Fibroblast of lung (primary cell): ENCODE measurements around the gene PNMA8C. TPM values are rescaled to one million over a fixed set of nuclear protein-coding genes. Genes with fewer than 3 reads are reported as not detected.
"Not testable (repeated sequence)": the region's sequence is repeated elsewhere in the genome, so short reads cannot be mapped to it uniquely, and the experiment has no call there.

Source experiments
- DNase-seq, 2 donors: peaks; one replicate each; pipeline versions ENCODE4 v3.0.0 to v3.0.0-alpha.2; 2010; ENCODE audit warnings: low read depth in 2 of 2
- H2AFZ ChIP-seq: 2 replicates; pipeline ENCODE4 v1.5.1; 2012; ENCODE audit warnings: low read length, control low read depth, inconsistent platforms
- H3K27ac ChIP-seq: 2 replicates; pipeline ENCODE4 v1.5.1; 2011; ENCODE audit warnings: low read length, control low read depth; ENCODE audit not compliant: insufficient read depth
- H3K27me3 ChIP-seq: 2 replicates; pipeline ENCODE4 v1.5.1; 2011; ENCODE audit warnings: mild to moderate bottlenecking, low read length; ENCODE audit not compliant: control insufficient read depth, insufficient read depth
- H3K36me3 ChIP-seq: 2 replicates; pipeline ENCODE4 v1.5.1; 2011; ENCODE audit warnings: low read length; ENCODE audit not compliant: control insufficient read depth, insufficient read depth
- H3K4me1 ChIP-seq: 2 replicates; pipeline ENCODE4 v1.5.1; 2011; ENCODE audit warnings: low read length; ENCODE audit not compliant: control insufficient read depth, insufficient read depth; ENCODE audit errors: extremely low read depth
- H3K4me2 ChIP-seq: 2 replicates; pipeline ENCODE4 v1.5.1; 2011; ENCODE audit warnings: low read length, control low read depth; ENCODE audit not compliant: insufficient read depth; ENCODE audit errors: extremely low read depth
- H3K4me3 ChIP-seq, 4 experiments: fragments of 200-600 bp in 1 of 4; sonication (generic) in 1 of 4; replicated peaks in 1 of 4; 2 replicates each; pipeline ENCODE4 v1.5.1; 2011 to 2016; ENCODE audit warnings: low read length in 4 of 4, low read depth in 3 of 4, mild to moderate bottlenecking in 3 of 4, control low read depth in 2 of 4, inconsistent platforms in 1 of 4, mixed read lengths in 1 of 4; ENCODE audit not compliant: insufficient read depth in 1 of 4; ENCODE audit errors: control extremely low read depth in 1 of 4
- H3K79me2 ChIP-seq: 2 replicates; pipeline ENCODE4 v1.5.1; 2012; ENCODE audit warnings: mild to moderate bottlenecking, low read length, inconsistent platforms; ENCODE audit not compliant: control insufficient read depth, insufficient read depth
- H3K9ac ChIP-seq: 2 replicates; pipeline ENCODE4 v1.5.1; 2011; ENCODE audit warnings: mild to moderate bottlenecking, low read length, control low read depth; ENCODE audit not compliant: insufficient read depth
- H3K9me3 ChIP-seq: 2 replicates; pipeline ENCODE4 v1.5.1; 2012; ENCODE audit warnings: low read depth, low read length; ENCODE audit not compliant: control insufficient read depth, insufficient read depth
- H4K20me1 ChIP-seq: 2 replicates; pipeline ENCODE4 v1.5.1; 2011; ENCODE audit warnings: low read length; ENCODE audit not compliant: control insufficient read depth, insufficient read depth; ENCODE audit errors: extremely low read depth
- CTCF ChIP-seq, 2 donors: IDR thresholded peaks in 1 of 2; conservative IDR thresholded peaks in 1 of 2; 1 replicate in 1 of 2; 2 replicates in 1 of 2; pipeline ENCODE4 v1.5.1; 2011 to 2012; ENCODE audit warnings: low read length in 2 of 2, control low read depth in 1 of 2, inconsistent platforms in 1 of 2, low read depth in 1 of 2, mild to moderate bottlenecking in 1 of 2
- EZH2 ChIP-seq: IDR thresholded peaks from 2 replicates; pipeline ENCODE4 v1.5.1; 2012; ENCODE audit warnings: low read length, control low read depth, mild to moderate bottlenecking; ENCODE audit errors: missing control alignments
- polyA plus RNA-seq, 2 donors: library from polyadenylated mRNA; depleted of rRNA in 1 of 2; stranded (reverse) in 1 of 2; unstranded in 1 of 2; fragments of >200 nt; gene quantifications; 2 replicates each; pipeline ENCODE4 v1.2.1, GENCODE V29; 2011 to 2012; ENCODE audit warnings: missing spikeins in 1 of 2
- total RNA-seq: library from RNA; depleted of rRNA; stranded (reverse); fragments of >200 nt; gene quantifications from 2 replicates; pipeline ENCODE4 v1.2.1, GENCODE V29; 2014

The PNMA8C gene
- total and polyA plus RNA-seq, 2 donors (not counting 1 experiment from before 2014, with no cell fraction given) = 0.01 to 0.17 TPM

DNA sequence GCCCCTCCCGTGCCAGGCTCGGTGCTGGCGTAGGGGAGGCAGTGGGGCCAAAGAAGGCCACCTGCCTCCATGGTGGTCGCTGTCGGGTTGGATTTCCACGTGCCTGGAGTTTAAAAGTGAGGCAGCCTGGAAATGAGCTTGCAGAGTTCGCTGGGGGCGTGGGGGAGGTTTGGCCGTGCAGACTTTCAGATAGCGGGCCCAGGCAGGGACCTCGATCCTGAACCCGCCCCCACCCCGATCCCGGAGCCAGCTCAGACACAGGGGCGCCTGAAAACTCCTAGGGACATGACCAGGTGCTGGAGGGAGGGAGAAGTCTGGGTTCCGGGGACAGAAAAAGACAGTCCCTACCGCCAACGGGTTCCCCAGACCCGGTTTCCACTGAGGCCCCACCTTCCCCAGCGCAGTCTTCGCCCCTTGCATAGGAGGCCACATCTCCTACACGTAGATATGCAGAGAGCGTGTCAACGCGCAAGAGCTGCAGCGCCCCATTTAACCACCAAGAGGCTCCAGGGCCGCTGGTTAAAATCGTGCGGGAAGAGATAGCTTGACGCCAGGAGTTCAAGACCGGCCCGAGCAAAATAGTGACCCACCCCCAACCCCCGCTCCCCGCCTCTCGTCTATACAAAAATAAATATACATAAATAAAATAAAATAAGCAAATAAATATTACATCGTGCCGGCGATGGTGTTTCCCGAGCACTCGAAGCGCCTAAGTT, 23.8 kb downstream of the PNMA8C start:
- H3K27me3 ChIP-seq = peaks cover 4% of the 10 kb centered on the region
- DNase-seq = peak in 1 of 2 donors; percentile 58
- no peak overlapping the region for H3K27ac ChIP-seq
- peak overlapping the region in 1 of 4 experiments; percentile 49 for H3K4me3 ChIP-seq
- no peaks in the 10 kb centered on the region for H3K9me3 ChIP-seq
- peaks cover 8% of the 10 kb centered on the region for H3K4me1 ChIP-seq
- H3K9ac ChIP-seq = no peak overlapping the region
- H3K4me2 ChIP-seq = peak overlapping the region; percentile 80
- H2AFZ ChIP-seq = no peak overlapping the region
- H3K36me3 ChIP-seq = no peaks in the 10 kb centered on the region
- no peaks in the 10 kb centered on the region for H3K79me2 ChIP-seq
- peak in 1 of 2 donors; percentile 39 for TF ChIP-seq CTCF (conservative IDR thresholded peaks at IDR 0.05 in 1 of 2, IDR thresholded peaks at IDR 0.05 in 1 of 2; ENCODE audit: low read depth in 1 of 2, low read length in 2 of 2)
- no peak for TF ChIP-seq EZH2
- no peaks in the 10 kb centered on the region for H4K20me1 ChIP-seq

GRCh38 chr19:46404055-46404752, 24.5 kb downstream of the PNMA8C start:
- H3K4me2 ChIP-seq = peak overlapping the region; percentile 80
- peaks cover 8% of the 10 kb centered on the region for H3K4me1 ChIP-seq
- H4K20me1 ChIP-seq = no peaks in the 10 kb centered on the region
- peak; percentile 56 to 63 for DNase-seq
- H3K27me3 ChIP-seq = peaks cover 4% of the 10 kb centered on the region
- no peaks in the 10 kb centered on the region for H3K9me3 ChIP-seq
- TF ChIP-seq EZH2 (no peak), CTCF (conservative IDR thresholded peaks at IDR 0.05 in 1 of 2, IDR thresholded peaks at IDR 0.05 in 1 of 2; ENCODE audit: low read depth in 1 of 2, low read length in 2 of 2) (peak; percentile 43 to 45)
- H3K27ac ChIP-seq = no peak overlapping the region
- H3K36me3 ChIP-seq = no peaks in the 10 kb centered on the region
- H3K9ac ChIP-seq = no peak overlapping the region
- H3K79me2 ChIP-seq = no peaks in the 10 kb centered on the region
- peak overlapping the region; percentile 78 for H2AFZ ChIP-seq
- H3K4me3 ChIP-seq = peak overlapping the region in 3 of 4 experiments; percentile 10 to 49 (median 29)

DNA sequence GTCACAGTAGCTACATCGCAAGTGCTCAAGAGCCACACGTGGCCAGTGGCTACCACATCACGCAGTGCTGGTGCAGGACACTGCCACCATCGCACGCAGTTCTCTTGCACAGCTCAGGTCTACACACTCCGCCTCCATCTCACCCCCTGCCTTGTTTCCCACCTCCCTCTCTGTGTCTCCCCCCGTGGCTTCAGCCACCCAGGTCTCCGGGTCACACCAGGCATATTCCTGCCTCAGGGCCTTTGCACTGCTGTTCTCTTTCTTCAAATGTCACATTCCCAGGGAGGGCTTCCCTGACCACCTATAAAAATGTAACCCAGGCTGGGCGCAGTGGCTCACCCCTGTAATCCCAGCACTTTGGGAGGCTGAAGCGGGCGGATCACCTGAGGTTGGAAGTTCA, 26.0 kb downstream of the PNMA8C start:
- TF ChIP-seq CTCF (conservative IDR thresholded peaks at IDR 0.05 in 1 of 2, IDR thresholded peaks at IDR 0.05 in 1 of 2; ENCODE audit: low read depth in 1 of 2, low read length in 2 of 2) = no peak
- H3K4me2 ChIP-seq = no peak overlapping the region
- no peak overlapping the region for H3K9ac ChIP-seq
- H3K27ac ChIP-seq = no peak overlapping the region
- H3K4me1 ChIP-seq = peaks cover 4% of the 10 kb centered on the region
- H3K36me3 ChIP-seq = no peaks in the 10 kb centered on the region
- H3K79me2 ChIP-seq = no peaks in the 10 kb centered on the region
- peaks cover 4% of the 10 kb centered on the region for H3K27me3 ChIP-seq
- H4K20me1 ChIP-seq = no peaks in the 10 kb centered on the region
- H2AFZ ChIP-seq = no peak overlapping the region
- DNase-seq = no peak
- no peak overlapping the region for H3K4me3 ChIP-seq
- no peaks in the 10 kb centered on the region for H3K9me3 ChIP-seq

- DNase-seq, H2AFZ ChIP-seq, H3K4me3 ChIP-seq, H3K4me2 ChIP-seq, H3K9ac ChIP-seq, H4K20me1 ChIP-seq, H3K79me2 ChIP-seq, H3K9me3 ChIP-seq, H3K36me3 ChIP-seq, H3K27me3 ChIP-seq, H3K4me1 ChIP-seq, H3K27ac ChIP-seq: not testable (repeated sequence)
These were observed 30.8 kb downstream of the PNMA8C start for GRCh38 chr19:46397801-46398479.
